ENCODE measurements around the gene CYP4B1.

DNA sequence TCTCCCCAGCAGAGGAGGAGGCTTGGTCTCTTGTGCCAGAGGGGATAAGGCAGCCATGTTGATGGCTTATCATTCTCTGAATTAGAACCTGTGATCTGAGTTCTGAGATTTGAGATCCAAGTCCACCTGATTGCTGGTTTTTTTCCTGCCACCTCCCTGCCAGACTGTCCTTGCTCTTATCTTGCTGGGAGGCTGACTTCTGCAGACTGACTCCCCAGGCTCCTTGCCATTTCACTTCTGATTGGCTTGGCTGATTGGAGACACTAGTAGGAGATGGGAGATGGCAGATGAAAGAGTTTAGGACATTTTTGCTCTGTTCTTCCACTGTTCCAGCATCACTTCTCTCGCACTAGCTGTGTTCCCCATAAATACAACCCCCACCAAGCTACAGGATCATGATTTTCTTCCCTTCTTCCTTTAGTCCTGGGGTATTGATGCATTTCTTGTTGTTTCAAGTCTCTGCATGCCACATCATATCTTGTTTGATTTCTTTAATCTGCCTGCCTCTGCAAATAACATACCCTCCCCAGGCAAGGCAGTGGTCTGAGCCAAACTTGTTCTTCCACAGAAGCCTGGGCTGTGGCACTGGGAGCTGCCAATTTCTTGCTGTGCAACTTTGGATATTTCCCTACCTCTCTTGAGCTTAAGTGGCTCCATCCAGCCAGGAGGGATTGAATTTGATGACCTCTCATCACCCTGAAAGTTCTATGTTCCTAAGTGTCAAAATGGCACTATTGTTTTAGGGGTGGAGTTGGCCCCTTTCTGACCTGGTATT, 963 bp upstream of the CYP4B1 start:
- TF ChIP-seq, protein P1, sequence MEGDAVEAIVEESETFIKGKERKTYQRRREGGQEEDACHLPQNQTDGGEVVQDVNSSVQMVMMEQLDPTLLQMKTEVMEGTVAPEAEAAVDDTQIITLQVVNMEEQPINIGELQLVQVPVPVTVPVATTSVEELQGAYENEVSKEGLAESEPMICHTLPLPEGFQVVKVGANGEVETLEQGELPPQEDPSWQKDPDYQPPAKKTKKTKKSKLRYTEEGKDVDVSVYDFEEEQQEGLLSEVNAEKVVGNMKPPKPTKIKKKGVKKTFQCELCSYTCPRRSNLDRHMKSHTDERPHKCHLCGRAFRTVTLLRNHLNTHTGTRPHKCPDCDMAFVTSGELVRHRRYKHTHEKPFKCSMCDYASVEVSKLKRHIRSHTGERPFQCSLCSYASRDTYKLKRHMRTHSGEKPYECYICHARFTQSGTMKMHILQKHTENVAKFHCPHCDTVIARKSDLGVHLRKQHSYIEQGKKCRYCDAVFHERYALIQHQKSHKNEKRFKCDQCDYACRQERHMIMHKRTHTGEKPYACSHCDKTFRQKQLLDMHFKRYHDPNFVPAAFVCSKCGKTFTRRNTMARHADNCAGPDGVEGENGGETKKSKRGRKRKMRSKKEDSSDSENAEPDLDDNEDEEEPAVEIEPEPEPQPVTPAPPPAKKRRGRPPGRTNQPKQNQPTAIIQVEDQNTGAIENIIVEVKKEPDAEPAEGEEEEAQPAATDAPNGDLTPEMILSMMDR (IDR thresholded peaks at IDR 0.05), result no peak
- no peak for TF ChIP-seq POLR2A (IDR thresholded peaks at IDR 0.05)

Measured in heart left ventricle (tissue), 13 donors.